Measurements from ENCODE around the gene SH2D3A.

The SH2D3A gene

DNA sequence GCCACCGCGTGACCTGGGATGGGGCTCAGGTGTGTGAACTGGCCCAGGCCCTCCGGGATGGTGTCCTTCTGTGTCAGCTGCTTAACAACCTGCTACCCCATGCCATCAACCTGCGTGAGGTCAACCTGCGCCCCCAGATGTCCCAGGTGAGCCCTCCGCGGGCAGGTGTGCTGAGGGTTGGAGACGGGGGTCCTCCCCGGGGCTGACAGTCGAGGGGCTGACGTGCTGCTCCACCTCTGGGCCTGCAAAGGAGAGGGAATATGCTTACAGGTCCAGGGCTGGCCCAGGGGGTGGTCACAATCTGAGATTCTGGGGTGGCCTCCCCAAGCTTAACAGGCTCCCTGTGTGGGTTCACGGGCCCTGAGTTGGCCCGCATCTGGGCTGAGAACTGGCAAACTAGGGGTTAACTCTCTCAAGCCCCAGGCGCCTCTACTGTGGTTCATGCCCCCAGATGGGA, 5.7 kb upstream of the SH2D3A start:
- no peak for TF ChIP-seq CREB1 (IDR thresholded peaks at IDR 0.05; ENCODE audit: low read depth)
- no peak for TF ChIP-seq RAD21 (IDR thresholded peaks at IDR 0.05; ENCODE audit: low read depth)
- no peak for TF ChIP-seq EGR1 (IDR thresholded peaks at IDR 0.05)
- TF ChIP-seq MAX (IDR thresholded peaks at IDR 0.05), result no peak
- no peak for TF ChIP-seq USF1 (IDR thresholded peaks at IDR 0.05)
- TF ChIP-seq TEAD4 (IDR thresholded peaks at IDR 0.05), result no peak
- no peak for TF ChIP-seq TAF1 (IDR thresholded peaks at IDR 0.05; ENCODE audit: low read depth)
- TF ChIP-seq EP300 (IDR thresholded peaks at IDR 0.05; ENCODE audit: borderline replicate concordance), result no peak
- no peak for TF ChIP-seq YY1 (IDR thresholded peaks at IDR 0.05; ENCODE audit: low read depth)
- TF ChIP-seq ZBTB7A (IDR thresholded peaks at IDR 0.05; ENCODE audit: low read depth), result no peak
- TF ChIP-seq CEBPB (IDR thresholded peaks at IDR 0.05), result no peak
- TF ChIP-seq NFIC (IDR thresholded peaks at IDR 0.05), result no peak
- TF ChIP-seq FOXM1 (IDR thresholded peaks at IDR 0.05; ENCODE audit: borderline replicate concordance, low read depth), result no peak

- no peak for TF ChIP-seq TAF1 (IDR thresholded peaks at IDR 0.05; ENCODE audit: low read depth)
- TF ChIP-seq TEAD4 (IDR thresholded peaks at IDR 0.05), result no peak
- TF ChIP-seq CREB1 (IDR thresholded peaks at IDR 0.05; ENCODE audit: low read depth), result no peak
- TF ChIP-seq EGR1 (IDR thresholded peaks at IDR 0.05), result no peak
- TF ChIP-seq RAD21 (IDR thresholded peaks at IDR 0.05; ENCODE audit: low read depth), result no peak
- no peak for TF ChIP-seq NFIC (IDR thresholded peaks at IDR 0.05)
- TF ChIP-seq CEBPB (IDR thresholded peaks at IDR 0.05), result no peak
- no peak for TF ChIP-seq EP300 (IDR thresholded peaks at IDR 0.05; ENCODE audit: borderline replicate concordance)
- no peak for TF ChIP-seq REST (IDR thresholded peaks at IDR 0.05; ENCODE audit: low read depth)
- no peak for TF ChIP-seq USF1 (IDR thresholded peaks at IDR 0.05)
- TF ChIP-seq MAX (IDR thresholded peaks at IDR 0.05), result no peak
- no peak; the same call in 1 of the 2 replicates for TF ChIP-seq TCF12 (IDR thresholded peaks at IDR 0.05; ENCODE audit: low read depth)
- no peak for TF ChIP-seq ZBTB7A (IDR thresholded peaks at IDR 0.05; ENCODE audit: low read depth)
- TF ChIP-seq YY1 (IDR thresholded peaks at IDR 0.05; ENCODE audit: low read depth), result no peak
These were observed 5.0 kb upstream of the SH2D3A start, which contains the start of gene VAV1 for GRCh38 chr19:6772028-6772865. VAV1 (plus strand) TSS chr19:6772708; CDS start chr19:6772808, 100 bp downstream.

GRCh38 chr19:6769006-6769619, 1.9 kb upstream of the SH2D3A start:
- TF ChIP-seq RAD21 (IDR thresholded peaks at IDR 0.05; ENCODE audit: low read depth) (peak; percentile 64), EGR1 (IDR thresholded peaks at IDR 0.05) (no peak)

- TF ChIP-seq REST (IDR thresholded peaks at IDR 0.05; ENCODE audit: low read depth) (no peak), ZBTB7A (IDR thresholded peaks at IDR 0.05; ENCODE audit: low read depth) (no peak), EP300 (IDR thresholded peaks at IDR 0.05; ENCODE audit: borderline replicate concordance) (no peak), CREB1 (IDR thresholded peaks at IDR 0.05; ENCODE audit: low read depth) (no peak), FOXM1 (IDR thresholded peaks at IDR 0.05; ENCODE audit: borderline replicate concordance, low read depth) (no peak)
These were observed 1.1 kb upstream of the SH2D3A start for GRCh38 chr19:6768236-6768785.

DNA sequence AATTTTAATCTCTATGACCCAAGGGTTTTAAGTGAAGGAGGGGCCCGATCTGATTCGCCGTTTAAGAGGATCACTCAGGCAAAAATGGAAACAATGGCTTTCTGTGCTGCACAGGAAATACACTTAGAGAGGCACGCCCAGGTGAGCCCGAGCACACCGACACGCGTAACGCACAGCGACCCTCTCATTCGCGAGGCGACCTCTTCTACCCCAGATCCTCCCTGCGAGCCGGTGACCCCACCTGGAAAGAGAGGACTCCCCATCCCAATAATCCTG, 216 bp downstream of the SH2D3A start:
- TF ChIP-seq YY1 (IDR thresholded peaks at IDR 0.05; ENCODE audit: low read depth), result peak; percentile 35; the same call in 1 of the 2 replicates
- TF ChIP-seq USF1 (IDR thresholded peaks at IDR 0.05), result no peak

All from Ishikawa (cell line).